GM23338 (cell line): ENCODE measurements around the gene MME. TPM values are rescaled to one million over a fixed set of nuclear protein-coding genes. Genes with fewer than 3 reads are reported as not detected.

Experiments
- ATAC-seq: fragments of 200-7000 bp; cut with Tn5 transposase; 3 replicates; pipeline ENCODE4 v1.9.1; 2020
- DNase-seq: peaks from one replicate; pipeline ENCODE4 v3.0.0-alpha.2; 2015; ENCODE audit warnings: low spot score
- H2AFZ ChIP-seq: fragments of 200-600 bp; sonication (generic); 2 replicates; pipeline ENCODE4 v1.8.0; 2016; ENCODE audit warnings: antibody characterized with exemption, mild to moderate bottlenecking, moderate library complexity
- H3F3A ChIP-seq: fragments of 200-600 bp; sonication (generic); replicated peaks from 2 replicates; pipeline ENCODE4 v1.8.0; 2017; ENCODE audit warnings: antibody characterized with exemption, mixed run types, low read depth
- H3K27ac ChIP-seq: fragments of 200-600 bp; sonication (generic); 2 replicates; pipeline ENCODE4 v1.6.1; 2016; ENCODE audit warnings: low read depth
- H3K27me3 ChIP-seq: fragments of 200-600 bp; sonication (generic); 2 replicates; pipeline ENCODE4 v1.8.0; 2016; ENCODE audit warnings: mild to moderate bottlenecking, mixed run types, moderate library complexity; ENCODE audit not compliant: insufficient read depth
- H3K36me3 ChIP-seq: fragments of 200-600 bp; sonication (generic); 2 replicates; pipeline ENCODE4 v1.8.0; 2016; ENCODE audit warnings: mild to moderate bottlenecking; ENCODE audit not compliant: insufficient read depth
- H3K4me1 ChIP-seq: fragments of 200-600 bp; sonication (generic); 2 replicates; pipeline ENCODE4 v1.8.0; 2016; ENCODE audit warnings: mild to moderate bottlenecking, moderate library complexity; ENCODE audit not compliant: insufficient read depth
- H3K4me2 ChIP-seq: fragments of 200-600 bp; sonication (generic); 2 replicates; pipeline ENCODE4 v1.7.1; 2017; ENCODE audit warnings: mixed run types
- H3K4me3 ChIP-seq: fragments of 200-600 bp; sonication (generic); 2 replicates; pipeline ENCODE4 v1.6.1; 2016; ENCODE audit warnings: mixed run types
- H3K79me2 ChIP-seq: fragments of 200-600 bp; sonication (generic); replicated peaks from 2 replicates; pipeline ENCODE4 v1.8.0; 2017; ENCODE audit warnings: mild to moderate bottlenecking; ENCODE audit not compliant: insufficient read depth
- H3K9me2 ChIP-seq: fragments of 200-600 bp; sonication (generic); 2 replicates; pipeline ENCODE4 v1.8.0; 2017; ENCODE audit not compliant: insufficient read depth
- H4K20me1 ChIP-seq: fragments of 200-600 bp; sonication (generic); replicated peaks from 2 replicates; pipeline ENCODE4 v1.8.0; 2017; ENCODE audit warnings: mild to moderate bottlenecking; ENCODE audit not compliant: insufficient read depth
- H3K27ac Mint-ChIP-seq: 2 replicates; pipeline ENCODE4 v1.8.0; 2020; ENCODE audit warnings: inconsistent platforms, mild to moderate bottlenecking, moderate library complexity, mixed read lengths
- H3K27me3 Mint-ChIP-seq: 3 replicates; pipeline ENCODE4 v1.8.0; 2022; ENCODE audit warnings: low read depth, mild to moderate bottlenecking, moderate library complexity, mixed read lengths, inconsistent platforms; ENCODE audit not compliant: insufficient read depth, poor library complexity
- H3K36me3 Mint-ChIP-seq: 3 replicates; pipeline ENCODE4 v1.8.0; 2021; ENCODE audit warnings: low read depth, mild to moderate bottlenecking, inconsistent platforms, moderate library complexity, mixed read lengths
- H3K4me1 Mint-ChIP-seq: 3 replicates; pipeline ENCODE4 v1.8.0; 2020; ENCODE audit warnings: mild to moderate bottlenecking, inconsistent platforms, mixed read lengths
- H3K4me3 Mint-ChIP-seq: 3 replicates; pipeline ENCODE4 v1.8.0; 2021; ENCODE audit warnings: moderate library complexity, mild to moderate bottlenecking, inconsistent platforms, mixed read lengths
- H3K9me3 Mint-ChIP-seq: 3 replicates; pipeline ENCODE4 v1.8.0; 2020; ENCODE audit warnings: moderate library complexity, mild to moderate bottlenecking, inconsistent platforms, mixed read lengths
- CREB1 ChIP-seq: fragments of 250-450 bp; sonication (Bioruptor Pico); IDR thresholded peaks from 2 replicates; pipeline ENCODE4 v1.5.0; 2020; ENCODE audit warnings: low read depth, mild to moderate bottlenecking, moderate library complexity
- JUNB ChIP-seq: IDR thresholded peaks from one replicate; pipeline ENCODE4 v1.6.1; 2016; ENCODE audit warnings: antibody characterized with exemption; ENCODE audit not compliant: unreplicated experiment
- STAT1 ChIP-seq: IDR thresholded peaks from one replicate; pipeline ENCODE4 v1.6.1; 2016; ENCODE audit warnings: antibody characterized with exemption; ENCODE audit not compliant: unreplicated experiment
- ZNF331 ChIP-seq: fragments of 250-450 bp; sonication (Bioruptor Pico); IDR thresholded peaks from 2 replicates; pipeline ENCODE4 v1.5.0; 2020; ENCODE audit warnings: low read depth, mild to moderate bottlenecking, moderate library complexity
- polyA plus RNA-seq: library from polyadenylated mRNA; unstranded; fragments of >200 nt; fragmentation: Nextera tagmentation; extraction: Ambion mirVana; gene quantifications from 2 replicates; pipeline ENCODE4 v1.2.1, GENCODE V29; 2016
- total RNA-seq: library from RNA; depleted of rRNA; stranded (reverse); fragments of >200 nt; shearing (Covaris generic); gene quantifications from 2 replicates; pipeline ENCODE4 v1.2.3, GENCODE V29; 2014
- TF ChIP-seq, protein P1 (sequence below), 2 experiments: fragments of 200-600 bp in 1 of 2; sonication (generic) in 1 of 2; conservative IDR thresholded peaks; 2 replicates each; pipeline versions ENCODE4 v1.5.1 to v1.6.1; 2016 to 2017; ENCODE audit warnings: antibody characterized with exemption in 2 of 2, low read depth in 2 of 2, mild to moderate bottlenecking in 2 of 2, moderate library complexity in 1 of 2
- TF ChIP-seq, protein P2 (sequence below): IDR thresholded peaks from one replicate; pipeline ENCODE4 v1.6.1; 2018; ENCODE audit warnings: antibody characterized with exemption; ENCODE audit not compliant: unreplicated experiment
- TF ChIP-seq, protein P3 (sequence below): IDR thresholded peaks from 2 replicates; pipeline ENCODE4 v1.6.1; 2016; ENCODE audit warnings: antibody characterized with exemption
- TF ChIP-seq, protein P4 (sequence below): fragments of 250-450 bp; sonication (Bioruptor Pico); IDR thresholded peaks from 2 replicates; pipeline ENCODE4 v1.5.0; 2020; ENCODE audit warnings: mild to moderate bottlenecking, moderate library complexity

MME gene
- total and polyA plus RNA-seq, 2 experiments from 2014 or later, result 15.2 to 76.7 TPM

DNA sequence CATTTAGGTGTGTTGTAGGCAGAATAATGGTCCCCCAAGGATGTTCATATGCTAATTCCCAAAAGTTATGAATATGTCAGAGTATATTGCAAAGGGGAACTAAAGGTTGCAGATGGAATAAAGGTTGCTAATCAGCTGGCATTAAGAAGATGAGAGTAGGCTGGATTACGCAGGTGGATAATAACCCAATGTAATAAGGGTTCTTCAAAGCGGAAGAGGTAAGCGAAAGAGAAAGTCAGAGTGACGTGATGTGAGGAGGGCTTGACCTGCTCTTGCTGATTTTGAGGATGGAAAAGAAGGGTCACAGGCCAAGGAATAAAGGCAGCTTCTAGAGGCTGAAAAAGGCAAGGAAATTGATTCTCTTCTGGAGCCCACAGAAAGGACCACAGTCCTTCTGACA is 109.4 kb downstream of the MME start (continued):
- TF ChIP-seq, protein P1, sequence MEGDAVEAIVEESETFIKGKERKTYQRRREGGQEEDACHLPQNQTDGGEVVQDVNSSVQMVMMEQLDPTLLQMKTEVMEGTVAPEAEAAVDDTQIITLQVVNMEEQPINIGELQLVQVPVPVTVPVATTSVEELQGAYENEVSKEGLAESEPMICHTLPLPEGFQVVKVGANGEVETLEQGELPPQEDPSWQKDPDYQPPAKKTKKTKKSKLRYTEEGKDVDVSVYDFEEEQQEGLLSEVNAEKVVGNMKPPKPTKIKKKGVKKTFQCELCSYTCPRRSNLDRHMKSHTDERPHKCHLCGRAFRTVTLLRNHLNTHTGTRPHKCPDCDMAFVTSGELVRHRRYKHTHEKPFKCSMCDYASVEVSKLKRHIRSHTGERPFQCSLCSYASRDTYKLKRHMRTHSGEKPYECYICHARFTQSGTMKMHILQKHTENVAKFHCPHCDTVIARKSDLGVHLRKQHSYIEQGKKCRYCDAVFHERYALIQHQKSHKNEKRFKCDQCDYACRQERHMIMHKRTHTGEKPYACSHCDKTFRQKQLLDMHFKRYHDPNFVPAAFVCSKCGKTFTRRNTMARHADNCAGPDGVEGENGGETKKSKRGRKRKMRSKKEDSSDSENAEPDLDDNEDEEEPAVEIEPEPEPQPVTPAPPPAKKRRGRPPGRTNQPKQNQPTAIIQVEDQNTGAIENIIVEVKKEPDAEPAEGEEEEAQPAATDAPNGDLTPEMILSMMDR (conservative IDR thresholded peaks at IDR 0.05; ENCODE audit: low read depth in 2 of 2), result no peak

DNA sequence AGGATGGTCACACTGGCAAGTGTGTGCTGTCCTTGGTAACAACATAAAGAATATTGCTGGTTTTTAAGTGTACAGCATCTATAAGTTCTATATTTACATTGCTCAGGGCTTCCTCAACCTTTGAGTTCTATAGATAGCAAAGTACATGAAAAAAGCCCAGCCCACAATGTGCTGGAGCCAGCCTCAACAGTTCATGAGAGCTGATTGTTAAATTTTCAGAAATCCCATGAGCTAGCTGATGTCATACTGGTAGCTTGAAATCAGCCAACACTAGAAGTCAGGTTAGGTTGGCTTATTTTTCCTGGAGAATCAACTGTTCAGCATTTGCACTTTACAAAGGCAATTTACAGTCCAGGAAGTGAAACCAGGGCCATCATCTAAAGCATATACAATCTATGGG is 110.6 kb downstream of the MME start:
- no peaks in the 10 kb centered on the region for H3K27me3 Mint-ChIP-seq
- Histone ChIP-seq H3K79me2 (no peaks in the 10 kb centered on the region), H3K4me1 (peaks cover 6% of the 10 kb centered on the region), H3K4me2 (no peak overlapping the region), H3K4me3 (no peak overlapping the region), H3F3A (no peaks in the 10 kb centered on the region), H2AFZ (no peak overlapping the region), H4K20me1 (no peaks in the 10 kb centered on the region), H3K36me3 (no peaks in the 10 kb centered on the region), H3K9me2 (no peaks in the 10 kb centered on the region; the same call in 1 of the 2 replicates), H3K27me3 (no peaks in the 10 kb centered on the region), H3K27ac (no peak overlapping the region)
- no peak for DNase-seq
- no peak for ATAC-seq
- TF ChIP-seq, protein P1 (conservative IDR thresholded peaks at IDR 0.05; ENCODE audit: low read depth in 2 of 2), result no peak
- TF ChIP-seq, protein P2, sequence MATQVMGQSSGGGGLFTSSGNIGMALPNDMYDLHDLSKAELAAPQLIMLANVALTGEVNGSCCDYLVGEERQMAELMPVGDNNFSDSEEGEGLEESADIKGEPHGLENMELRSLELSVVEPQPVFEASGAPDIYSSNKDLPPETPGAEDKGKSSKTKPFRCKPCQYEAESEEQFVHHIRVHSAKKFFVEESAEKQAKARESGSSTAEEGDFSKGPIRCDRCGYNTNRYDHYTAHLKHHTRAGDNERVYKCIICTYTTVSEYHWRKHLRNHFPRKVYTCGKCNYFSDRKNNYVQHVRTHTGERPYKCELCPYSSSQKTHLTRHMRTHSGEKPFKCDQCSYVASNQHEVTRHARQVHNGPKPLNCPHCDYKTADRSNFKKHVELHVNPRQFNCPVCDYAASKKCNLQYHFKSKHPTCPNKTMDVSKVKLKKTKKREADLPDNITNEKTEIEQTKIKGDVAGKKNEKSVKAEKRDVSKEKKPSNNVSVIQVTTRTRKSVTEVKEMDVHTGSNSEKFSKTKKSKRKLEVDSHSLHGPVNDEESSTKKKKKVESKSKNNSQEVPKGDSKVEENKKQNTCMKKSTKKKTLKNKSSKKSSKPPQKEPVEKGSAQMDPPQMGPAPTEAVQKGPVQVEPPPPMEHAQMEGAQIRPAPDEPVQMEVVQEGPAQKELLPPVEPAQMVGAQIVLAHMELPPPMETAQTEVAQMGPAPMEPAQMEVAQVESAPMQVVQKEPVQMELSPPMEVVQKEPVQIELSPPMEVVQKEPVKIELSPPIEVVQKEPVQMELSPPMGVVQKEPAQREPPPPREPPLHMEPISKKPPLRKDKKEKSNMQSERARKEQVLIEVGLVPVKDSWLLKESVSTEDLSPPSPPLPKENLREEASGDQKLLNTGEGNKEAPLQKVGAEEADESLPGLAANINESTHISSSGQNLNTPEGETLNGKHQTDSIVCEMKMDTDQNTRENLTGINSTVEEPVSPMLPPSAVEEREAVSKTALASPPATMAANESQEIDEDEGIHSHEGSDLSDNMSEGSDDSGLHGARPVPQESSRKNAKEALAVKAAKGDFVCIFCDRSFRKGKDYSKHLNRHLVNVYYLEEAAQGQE, result no peak
- TF ChIP-seq, protein P3, sequence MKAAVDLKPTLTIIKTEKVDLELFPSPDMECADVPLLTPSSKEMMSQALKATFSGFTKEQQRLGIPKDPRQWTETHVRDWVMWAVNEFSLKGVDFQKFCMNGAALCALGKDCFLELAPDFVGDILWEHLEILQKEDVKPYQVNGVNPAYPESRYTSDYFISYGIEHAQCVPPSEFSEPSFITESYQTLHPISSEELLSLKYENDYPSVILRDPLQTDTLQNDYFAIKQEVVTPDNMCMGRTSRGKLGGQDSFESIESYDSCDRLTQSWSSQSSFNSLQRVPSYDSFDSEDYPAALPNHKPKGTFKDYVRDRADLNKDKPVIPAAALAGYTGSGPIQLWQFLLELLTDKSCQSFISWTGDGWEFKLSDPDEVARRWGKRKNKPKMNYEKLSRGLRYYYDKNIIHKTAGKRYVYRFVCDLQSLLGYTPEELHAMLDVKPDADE, result no peak
- TF ChIP-seq JUNB (no peak), CREB1 (CRISPR knock-in tag) (no peak), STAT1 (no peak), ZNF331 (CRISPR knock-in tag) (no peak)
- TF ChIP-seq, protein P4, sequence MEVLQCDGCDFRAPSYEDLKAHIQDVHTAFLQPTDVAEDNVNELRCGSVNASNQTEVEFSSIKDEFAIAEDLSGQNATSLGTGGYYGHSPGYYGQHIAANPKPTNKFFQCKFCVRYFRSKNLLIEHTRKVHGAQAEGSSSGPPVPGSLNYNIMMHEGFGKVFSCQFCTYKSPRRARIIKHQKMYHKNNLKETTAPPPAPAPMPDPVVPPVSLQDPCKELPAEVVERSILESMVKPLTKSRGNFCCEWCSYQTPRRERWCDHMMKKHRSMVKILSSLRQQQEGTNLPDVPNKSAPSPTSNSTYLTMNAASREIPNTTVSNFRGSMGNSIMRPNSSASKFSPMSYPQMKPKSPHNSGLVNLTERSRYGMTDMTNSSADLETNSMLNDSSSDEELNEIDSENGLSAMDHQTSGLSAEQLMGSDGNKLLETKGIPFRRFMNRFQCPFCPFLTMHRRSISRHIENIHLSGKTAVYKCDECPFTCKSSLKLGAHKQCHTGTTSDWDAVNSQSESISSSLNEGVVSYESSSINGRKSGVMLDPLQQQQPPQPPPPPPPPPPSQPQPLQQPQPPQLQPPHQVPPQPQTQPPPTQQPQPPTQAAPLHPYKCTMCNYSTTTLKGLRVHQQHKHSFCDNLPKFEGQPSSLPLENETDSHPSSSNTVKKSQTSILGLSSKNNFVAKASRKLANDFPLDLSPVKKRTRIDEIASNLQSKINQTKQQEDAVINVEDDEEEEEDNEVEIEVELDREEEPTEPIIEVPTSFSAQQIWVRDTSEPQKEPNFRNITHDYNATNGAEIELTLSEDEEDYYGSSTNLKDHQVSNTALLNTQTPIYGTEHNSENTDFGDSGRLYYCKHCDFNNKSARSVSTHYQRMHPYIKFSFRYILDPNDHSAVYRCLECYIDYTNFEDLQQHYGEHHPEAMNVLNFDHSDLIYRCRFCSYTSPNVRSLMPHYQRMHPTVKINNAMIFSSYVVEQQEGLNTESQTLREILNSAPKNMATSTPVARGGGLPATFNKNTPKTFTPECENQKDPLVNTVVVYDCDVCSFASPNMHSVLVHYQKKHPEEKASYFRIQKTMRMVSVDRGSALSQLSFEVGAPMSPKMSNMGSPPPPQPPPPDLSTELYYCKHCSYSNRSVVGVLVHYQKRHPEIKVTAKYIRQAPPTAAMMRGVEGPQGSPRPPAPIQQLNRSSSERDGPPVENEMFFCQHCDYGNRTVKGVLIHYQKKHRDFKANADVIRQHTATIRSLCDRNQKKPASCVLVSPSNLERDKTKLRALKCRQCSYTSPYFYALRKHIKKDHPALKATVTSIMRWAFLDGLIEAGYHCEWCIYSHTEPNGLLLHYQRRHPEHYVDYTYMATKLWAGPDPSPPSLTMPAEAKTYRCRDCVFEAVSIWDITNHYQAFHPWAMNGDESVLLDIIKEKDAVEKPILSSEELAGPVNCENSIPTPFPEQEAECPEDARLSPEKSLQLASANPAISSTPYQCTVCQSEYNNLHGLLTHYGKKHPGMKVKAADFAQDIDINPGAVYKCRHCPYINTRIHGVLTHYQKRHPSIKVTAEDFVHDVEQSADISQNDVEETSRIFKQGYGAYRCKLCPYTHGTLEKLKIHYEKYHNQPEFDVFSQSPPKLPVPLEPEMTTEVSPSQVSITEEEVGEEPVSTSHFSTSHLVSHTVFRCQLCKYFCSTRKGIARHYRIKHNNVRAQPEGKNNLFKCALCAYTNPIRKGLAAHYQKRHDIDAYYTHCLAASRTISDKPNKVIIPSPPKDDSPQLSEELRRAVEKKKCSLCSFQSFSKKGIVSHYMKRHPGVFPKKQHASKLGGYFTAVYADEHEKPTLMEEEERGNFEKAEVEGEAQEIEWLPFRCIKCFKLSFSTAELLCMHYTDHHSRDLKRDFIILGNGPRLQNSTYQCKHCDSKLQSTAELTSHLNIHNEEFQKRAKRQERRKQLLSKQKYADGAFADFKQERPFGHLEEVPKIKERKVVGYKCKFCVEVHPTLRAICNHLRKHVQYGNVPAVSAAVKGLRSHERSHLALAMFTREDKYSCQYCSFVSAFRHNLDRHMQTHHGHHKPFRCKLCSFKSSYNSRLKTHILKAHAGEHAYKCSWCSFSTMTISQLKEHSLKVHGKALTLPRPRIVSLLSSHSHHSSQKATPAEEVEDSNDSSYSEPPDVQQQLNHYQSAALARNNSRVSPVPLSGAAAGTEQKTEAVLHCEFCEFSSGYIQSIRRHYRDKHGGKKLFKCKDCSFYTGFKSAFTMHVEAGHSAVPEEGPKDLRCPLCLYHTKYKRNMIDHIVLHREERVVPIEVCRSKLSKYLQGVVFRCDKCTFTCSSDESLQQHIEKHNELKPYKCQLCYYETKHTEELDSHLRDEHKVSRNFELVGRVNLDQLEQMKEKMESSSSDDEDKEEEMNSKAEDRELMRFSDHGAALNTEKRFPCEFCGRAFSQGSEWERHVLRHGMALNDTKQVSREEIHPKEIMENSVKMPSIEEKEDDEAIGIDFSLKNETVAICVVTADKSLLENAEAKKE (CRISPR knock-in tag), result no peak
- H3K36me3 Mint-ChIP-seq, result no peaks in the 10 kb centered on the region
- H3K4me1 Mint-ChIP-seq, result peaks cover 4% of the 10 kb centered on the region; the same call in 2 of the 3 replicates
- no peak overlapping the region for H3K27ac Mint-ChIP-seq
- H3K4me3 Mint-ChIP-seq, result no peak overlapping the region
- H3K9me3 Mint-ChIP-seq, result no peaks in the 10 kb centered on the region
